DMS53 treated with DMSO at 0.1 percent for 48 hours (cell line): ENCODE data around the gene YARS1.
"Not testable (repeated sequence)": the region's sequence is repeated elsewhere in the genome, so short reads cannot be mapped to it uniquely, and the experiment has no call there.

Source experiments
- DNase-seq: peaks from one replicate; lab custom pipeline; 2025; ENCODE audit not compliant: unreplicated experiment; lab: John Stamatoyannopoulos, UW

Gene YARS1

DNA sequence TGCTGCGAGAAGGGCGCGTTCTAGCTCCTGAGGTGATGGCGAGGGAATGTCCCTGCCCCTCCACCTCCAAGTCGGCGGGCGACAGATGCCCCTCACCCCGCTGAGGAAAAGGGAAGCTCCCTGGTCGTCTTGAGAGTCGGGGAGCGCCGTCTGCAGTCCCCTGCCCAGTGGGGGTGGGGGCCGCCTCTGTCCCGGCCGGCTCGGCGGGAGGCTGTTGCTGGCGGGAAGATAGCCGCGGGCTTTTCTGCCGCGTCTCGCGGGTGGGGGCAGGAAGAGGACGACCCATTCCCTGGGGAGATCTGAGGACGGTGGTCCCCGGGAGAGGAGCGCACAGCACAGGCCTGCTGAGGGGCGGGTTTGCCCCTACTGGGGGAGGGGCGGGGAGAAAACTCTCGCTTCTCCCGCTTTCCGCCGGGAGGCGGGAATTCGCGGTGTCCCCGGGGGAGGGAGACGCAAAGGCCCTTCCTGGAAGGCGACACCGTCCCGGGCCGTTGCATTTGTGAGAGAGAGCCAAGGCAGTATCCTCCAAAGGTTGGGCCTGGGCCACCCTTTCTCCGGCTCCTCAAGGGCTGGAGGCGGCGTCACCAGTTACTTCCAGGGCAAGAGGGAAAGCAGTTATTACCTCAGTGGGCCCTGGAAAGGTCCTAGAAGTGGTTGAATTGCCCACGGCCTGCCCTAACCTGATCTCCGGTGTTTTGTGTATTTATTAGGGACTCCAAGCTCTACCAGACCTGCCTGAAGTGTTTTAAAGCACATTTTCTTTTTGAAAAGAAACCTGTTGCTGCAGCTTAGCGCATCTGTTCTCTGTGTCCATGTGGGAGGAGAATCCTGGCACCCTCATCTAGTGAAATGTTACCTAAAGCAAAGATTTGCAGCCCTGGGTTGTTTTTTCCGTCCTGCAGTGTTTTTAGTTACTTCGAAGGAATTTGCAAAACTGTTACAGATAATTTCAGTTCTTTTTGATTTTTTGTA is 943 bp upstream of the YARS1 start:
- peak; percentile 38 for DNase-seq

DNA sequence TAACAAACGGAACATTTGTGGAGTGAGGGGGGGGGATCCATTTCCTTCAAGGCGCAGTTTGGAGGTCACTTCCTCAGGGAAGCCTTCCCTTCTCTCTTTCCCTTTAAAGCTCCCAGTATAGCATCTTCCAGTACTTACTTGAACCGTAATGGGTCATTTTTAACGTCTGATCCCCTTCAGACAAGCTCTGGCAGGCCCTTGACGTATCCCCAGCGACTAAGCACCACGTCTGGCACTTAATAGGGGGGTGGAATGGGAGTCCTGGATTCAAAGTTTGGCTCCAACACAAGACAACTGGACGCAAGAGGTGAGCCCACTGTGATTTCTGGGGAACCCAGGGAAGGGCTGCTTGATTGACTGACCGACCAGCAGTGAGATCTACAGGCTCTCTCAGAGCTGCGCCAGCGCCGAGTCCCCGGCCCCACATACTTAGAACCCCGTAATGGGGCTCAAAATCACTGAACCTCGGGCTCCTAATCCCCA is 441 bp downstream of the YARS1 start:
- peak; percentile 39 for DNase-seq

GRCh38 chr1:32813941-32814739 is 3.0 kb downstream of the YARS1 start:
- no peak for DNase-seq

- DNase-seq, result no peak
These were observed 5.2 kb downstream of the YARS1 start for GRCh38 chr1:32811917-32812316.

DNA sequence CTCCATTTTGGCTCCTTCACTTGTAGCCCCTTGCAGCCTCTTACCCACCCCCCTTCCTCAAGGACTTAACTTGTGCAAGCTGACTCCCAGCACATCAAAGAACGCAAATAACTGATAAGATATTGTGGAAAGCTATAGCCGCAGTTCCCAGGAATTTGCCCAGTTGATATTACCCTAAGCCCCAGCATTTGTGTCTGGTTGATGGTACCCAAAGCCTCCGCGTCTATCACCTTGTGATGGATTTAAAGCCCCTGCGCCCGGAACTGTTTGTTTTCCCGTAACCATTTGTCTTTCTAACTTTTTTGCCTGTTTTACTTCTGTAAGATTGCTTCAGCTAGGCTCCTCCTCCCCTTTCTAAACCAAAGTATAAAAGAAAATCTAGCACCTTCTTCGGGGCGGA is 5.9 kb downstream of the YARS1 start:
- no peak for DNase-seq

DNA sequence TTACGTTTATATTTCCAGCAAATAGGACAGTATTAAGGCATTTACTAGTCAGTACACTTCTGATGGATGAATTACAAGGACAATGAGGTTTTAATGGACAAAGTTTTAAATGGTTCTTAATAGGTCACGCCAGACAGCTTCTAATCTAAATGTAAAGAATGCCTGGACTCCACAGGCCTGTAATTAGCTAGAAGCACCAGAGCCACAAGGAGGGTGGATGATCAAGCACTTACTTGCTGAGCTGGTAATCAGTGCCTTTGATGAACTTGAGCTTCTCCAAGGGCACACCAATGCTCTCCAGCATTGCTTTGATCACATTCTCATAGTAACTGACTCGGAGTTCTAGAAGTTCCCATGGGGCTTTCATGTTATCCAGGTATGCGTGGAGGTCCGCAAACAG is 6.8 kb downstream of the YARS1 start:
- DNase-seq, result no peak

DNA sequence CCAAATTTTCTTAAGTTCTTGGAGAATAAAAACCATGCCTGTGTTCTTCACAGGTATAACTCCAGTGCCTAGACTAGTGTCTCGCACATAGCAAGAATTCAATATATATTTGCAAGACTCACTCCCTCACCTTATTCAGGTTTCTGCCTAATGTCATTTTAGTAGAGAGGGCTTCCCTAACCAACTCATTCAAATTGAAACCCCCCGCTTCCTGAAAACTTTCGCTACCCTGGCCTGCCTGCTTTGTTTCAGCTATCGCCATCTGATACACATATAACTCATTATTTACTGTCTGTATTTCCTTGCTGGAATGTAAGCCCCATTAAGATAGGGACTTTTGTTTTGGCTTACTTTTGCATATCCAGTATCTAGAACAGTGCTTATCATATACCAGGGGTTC is 8.6 kb downstream of the YARS1 start:
- no peak for DNase-seq

- DNase-seq, result no peak
These were observed 10.1 kb downstream of the YARS1 start for GRCh38 chr1:32806910-32807523.

DNA sequence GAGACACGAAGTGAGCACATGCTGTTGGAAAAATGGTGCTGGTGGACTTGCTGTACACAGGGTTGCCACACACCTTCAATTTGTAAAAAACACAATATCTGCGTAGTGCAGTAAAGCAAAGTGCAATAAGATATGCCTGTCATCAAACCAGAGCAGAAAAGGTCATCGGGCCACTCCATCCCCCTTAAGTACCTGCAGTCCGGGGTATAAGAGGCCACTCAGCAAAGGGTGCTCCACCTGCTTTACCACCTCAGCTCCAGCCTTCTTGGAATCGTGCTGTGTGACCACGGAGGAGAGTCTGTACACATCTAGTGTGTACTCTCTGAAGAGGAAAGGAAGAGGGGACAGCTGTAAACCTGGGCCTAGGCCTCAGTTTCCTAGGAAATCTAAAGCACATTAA is 10.9 kb downstream of the YARS1 start:
- DNase-seq, result peak; percentile 20

- not testable (repeated sequence) for DNase-seq
These were observed 12.7 kb downstream of the YARS1 start for GRCh38 chr1:32804460-32804859.

- DNase-seq, result no peak
These were observed 16.0 kb downstream of the YARS1 start for GRCh38 chr1:32801096-32801715.

DNA sequence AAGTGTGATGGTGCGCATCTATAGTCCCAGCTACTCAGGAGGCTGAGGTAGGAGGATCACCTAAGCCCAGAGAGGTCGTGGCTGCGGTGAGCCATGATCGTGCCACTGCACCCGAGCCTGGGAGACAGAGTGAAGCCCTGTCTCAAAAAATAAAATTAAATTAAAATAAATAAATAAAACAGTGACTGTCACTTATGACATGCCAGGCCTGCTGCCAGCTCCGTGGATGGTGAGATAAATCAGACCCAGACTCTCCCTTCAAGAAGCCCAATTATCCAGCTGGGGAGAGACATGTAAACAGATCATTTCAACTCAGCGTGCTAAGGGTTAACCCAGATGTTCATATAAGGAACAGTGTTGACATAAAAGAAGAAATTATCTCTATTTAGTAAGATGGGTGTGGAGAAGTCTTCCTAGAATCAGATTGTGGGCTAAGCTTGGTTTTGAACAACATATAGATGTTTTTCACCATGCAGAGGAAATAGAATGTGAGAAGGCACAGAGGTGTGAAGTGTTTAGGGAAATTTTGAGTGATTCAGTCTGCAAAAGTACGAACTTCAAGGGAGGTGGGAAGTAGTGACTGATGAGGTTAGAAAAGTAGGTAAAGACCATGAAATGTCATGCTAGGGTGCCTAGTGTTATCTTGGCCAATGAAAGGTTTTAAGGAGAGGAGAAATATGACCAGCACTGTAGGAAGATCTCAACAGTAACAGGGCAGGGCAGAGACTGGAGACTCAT is 18.3 kb downstream of the YARS1 start:
- DNase-seq, result no peak

DNA sequence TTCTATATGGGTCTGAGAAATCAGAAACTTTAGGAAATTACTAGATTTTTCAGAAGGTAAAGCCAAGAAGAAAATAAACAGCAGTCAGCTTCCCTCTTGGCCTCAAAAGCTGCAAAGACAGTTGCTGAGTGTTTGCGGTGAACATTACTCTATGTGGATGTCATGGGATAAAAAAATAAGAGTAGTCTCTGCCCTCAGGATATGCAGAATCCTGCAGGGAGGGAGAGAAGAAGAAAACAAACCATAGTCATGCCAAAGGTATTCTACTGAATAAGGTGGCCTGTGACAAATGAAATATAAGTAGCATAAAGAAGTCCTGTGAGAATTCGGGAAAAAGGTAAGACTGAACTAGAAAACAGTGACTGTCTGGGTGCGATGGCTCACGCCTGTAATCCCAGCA is 19.0 kb downstream of the YARS1 start:
- DNase-seq, result no peak

DNA sequence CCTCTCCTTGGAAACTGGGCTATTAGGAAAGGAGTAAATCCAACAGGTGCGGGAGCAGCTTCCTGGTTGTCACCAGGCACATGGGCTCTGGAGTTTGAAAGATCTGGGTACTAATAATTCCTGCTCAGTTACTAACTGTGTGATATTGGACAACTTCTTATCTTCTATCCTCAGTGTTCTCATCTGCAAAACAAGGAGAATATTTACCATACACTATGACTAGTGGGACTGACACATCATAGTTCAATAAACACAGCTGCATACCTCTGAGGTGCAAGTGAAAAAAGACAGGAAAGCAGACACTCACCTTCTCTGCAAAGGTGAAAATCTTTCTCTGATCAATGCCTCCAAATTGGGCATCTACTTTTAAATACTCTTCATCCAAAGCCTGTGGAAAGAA is 19.7 kb downstream of the YARS1 start:
- no peak for DNase-seq

- DNase-seq, result not testable (repeated sequence)
These were observed 21.4 kb downstream of the YARS1 start for GRCh38 chr1:32795763-32796162.

DNA sequence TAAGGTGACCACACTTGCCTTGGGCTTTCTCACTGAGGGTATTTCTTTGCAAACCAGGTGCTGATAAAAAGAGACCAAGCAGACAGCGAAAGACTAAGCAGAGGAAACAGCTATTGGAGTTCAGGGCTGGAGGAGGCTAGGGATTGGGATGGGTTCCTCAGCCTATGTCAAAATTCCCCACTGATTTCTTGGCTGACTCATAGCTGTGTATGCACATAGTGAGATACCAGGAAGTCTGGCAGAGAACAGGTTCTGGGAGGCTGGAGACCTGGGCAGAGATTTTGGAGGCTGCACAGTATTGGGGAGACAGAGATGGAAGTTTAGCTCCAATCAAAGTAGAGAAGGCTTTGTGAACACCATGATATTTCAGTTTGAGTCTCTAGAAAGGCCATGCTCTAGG is 25.3 kb downstream of the YARS1 start:
- DNase-seq, result no peak

DNA sequence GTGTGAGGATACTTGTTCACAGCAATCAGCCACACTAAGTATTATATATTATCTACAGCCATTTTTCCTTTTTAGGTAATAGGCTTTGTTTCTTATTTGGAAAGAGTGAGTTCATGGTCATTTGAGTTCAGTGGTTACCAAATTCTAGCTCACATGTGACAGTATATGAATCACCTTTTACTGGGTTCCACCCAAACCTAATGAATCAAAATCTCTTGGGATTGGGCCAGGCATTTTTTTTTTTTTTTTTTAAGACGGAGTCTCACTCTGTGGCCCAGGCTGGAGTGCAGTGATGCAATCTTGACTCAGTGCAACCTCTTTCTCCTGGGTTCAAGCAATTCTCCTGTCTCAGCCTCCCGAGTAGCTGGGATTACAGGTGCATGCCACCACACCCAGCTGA is 27.8 kb downstream of the YARS1 start:
- not testable (repeated sequence) for DNase-seq

DNA sequence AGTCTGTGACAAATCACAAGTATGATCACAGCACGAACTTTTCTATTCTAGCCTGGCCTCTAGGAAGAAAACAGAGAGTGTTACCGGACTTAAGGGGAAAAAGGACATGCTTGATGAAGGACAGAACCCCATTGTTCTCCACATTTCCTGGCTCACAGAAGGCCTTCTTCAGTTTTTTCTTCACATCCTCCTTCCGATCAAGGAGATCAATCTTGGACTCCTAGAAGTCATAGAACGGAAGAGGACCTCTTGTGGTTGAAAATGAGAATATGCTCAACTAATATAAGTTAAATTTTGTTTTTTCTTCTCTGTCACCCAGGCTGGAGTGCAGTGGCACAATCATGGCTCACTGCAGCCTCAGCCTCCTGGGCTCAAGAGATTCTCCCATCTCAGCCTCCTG is 30.3 kb downstream of the YARS1 start:
- DNase-seq, result no peak

GRCh38 chr1:32784817-32785216 is 32.3 kb downstream of the YARS1 start:
- DNase-seq, result no peak

GRCh38 chr1:32783851-32784250 is 33.3 kb downstream of the YARS1 start:
- no peak for DNase-seq
